GM19035 (cell line): Measurements from ENCODE around the gene SEPTIN3.

Experiments
- ATAC-seq: cut with Tn5 transposase; IDR thresholded peaks from one replicate; pipeline ENCODE4 v1.9.1; 2021; ENCODE audit not compliant: unreplicated experiment

The SEPTIN3 gene

GRCh38 chr22:41975299-41976069 is 6.2 kb downstream of the SEPTIN3 start:
- ATAC-seq, result no peak

- no peak for ATAC-seq
Observed at GRCh38 chr22:41976070-41976901, 7.0 kb downstream of the SEPTIN3 start.

GRCh38 chr22:41976961-41977566 is 7.8 kb downstream of the SEPTIN3 start:
- no peak for ATAC-seq

- ATAC-seq, result no peak
Observed at GRCh38 chr22:41978732-41979131, 9.5 kb downstream of the SEPTIN3 start.

- ATAC-seq, result no peak
Observed at GRCh38 chr22:41979423-41980250, 10.4 kb downstream of the SEPTIN3 start.

GRCh38 chr22:41982865-41983264 is 13.6 kb downstream of the SEPTIN3 start:
- no peak for ATAC-seq

GRCh38 chr22:41983513-41984405 is 14.5 kb downstream of the SEPTIN3 start:
- no peak for ATAC-seq

- ATAC-seq, result no peak
Observed at GRCh38 chr22:41987276-41987675, 18.0 kb downstream of the SEPTIN3 start.

GRCh38 chr22:41989246-41989645 is 20.0 kb downstream of the SEPTIN3 start:
- ATAC-seq, result no peak

GRCh38 chr22:41991111-41991510 is 21.9 kb downstream of the SEPTIN3 start:
- no peak for ATAC-seq

- no peak for ATAC-seq
Observed at GRCh38 chr22:41992496-41992895, 23.3 kb downstream of the SEPTIN3 start.

- no peak for ATAC-seq
Observed at GRCh38 chr22:41995211-41995610, 26.0 kb downstream of the SEPTIN3 start.

- ATAC-seq, result no peak
Observed at GRCh38 chr22:41996826-41997225, 27.6 kb downstream of the SEPTIN3 start.

- peak; percentile 82 for ATAC-seq
Observed at GRCh38 chr22:41998361-41999261, 29.4 kb downstream of the SEPTIN3 start, which contains the start of gene WBP2NL. Gene WBP2NL (plus strand): TSS chr22:41998788. CDS start chr22:41998819, 31 bp downstream.

GRCh38 chr22:42000466-42000865 is 31.2 kb downstream of the SEPTIN3 start:
- no peak for ATAC-seq

GRCh38 chr22:42001121-42001520 is 31.9 kb downstream of the SEPTIN3 start:
- ATAC-seq, result no peak

GRCh38 chr22:42001706-42002105 is 32.5 kb downstream of the SEPTIN3 start:
- ATAC-seq, result no peak

GRCh38 chr22:42007922-42008321 is 38.7 kb downstream of the SEPTIN3 start:
- no peak for ATAC-seq

- no peak for ATAC-seq
Observed at GRCh38 chr22:42010778-42011177, 41.5 kb downstream of the SEPTIN3 start.
